Measurements from ENCODE around the gene DEFB118. TPM values are rescaled to one million over a fixed set of nuclear protein-coding genes. Genes with fewer than 3 reads are reported as not detected.

Gene DEFB118, protein sequence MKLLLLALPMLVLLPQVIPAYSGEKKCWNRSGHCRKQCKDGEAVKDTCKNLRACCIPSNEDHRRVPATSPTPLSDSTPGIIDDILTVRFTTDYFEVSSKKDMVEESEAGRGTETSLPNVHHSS
- not detected in 2 replicates for total RNA-seq

DNA sequence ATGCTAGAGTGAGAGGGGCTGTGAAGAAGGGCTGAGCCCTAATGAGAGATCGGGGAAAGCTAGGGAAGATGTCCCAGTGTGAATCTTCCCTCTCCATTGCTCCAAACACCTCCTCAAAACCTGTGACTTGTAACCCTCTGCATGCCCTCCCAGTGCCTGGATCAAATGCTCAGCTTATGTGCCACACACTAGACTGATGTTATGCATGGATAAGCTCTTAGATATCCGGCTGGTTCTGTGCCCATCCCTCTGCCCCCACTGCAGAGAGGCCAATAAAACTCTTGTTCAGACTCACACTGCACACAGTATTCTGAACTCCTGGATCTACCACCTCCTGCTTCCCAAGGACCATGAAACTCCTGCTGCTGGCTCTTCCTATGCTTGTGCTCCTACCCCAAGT, at the start of gene DEFB118:
Gene DEFB118, plus strand, starts transcription at position 301 of the 400 bp plus-strand sequence. Its CDS starts 50 bp downstream, at position 351.

DNA sequence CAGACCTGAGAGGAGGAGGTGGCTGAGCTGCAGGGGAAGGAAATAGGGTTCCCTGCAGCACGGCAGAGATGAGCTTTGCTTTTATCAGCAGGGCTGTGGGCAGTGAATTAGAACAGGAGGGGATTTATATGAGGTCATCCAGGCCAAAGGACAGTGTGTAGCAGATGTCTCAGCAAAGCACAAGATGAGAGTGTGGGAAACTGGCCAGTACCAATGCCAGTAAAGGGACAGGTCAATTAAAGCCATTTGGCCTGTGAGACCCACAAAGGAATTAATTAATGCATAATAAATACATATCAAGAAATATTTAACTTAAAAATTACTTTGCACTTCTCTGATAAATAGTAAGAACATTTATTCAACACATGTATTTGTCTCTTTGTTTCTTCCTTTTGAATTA, 22.1 kb downstream of the DEFB118 start, which contains the start of gene DEFB119:
Gene DEFB119, minus strand, starts transcription at position 101 of the 400 bp plus-strand sequence. CDS start 107 bp downstream, outside the sequence.

DNA sequence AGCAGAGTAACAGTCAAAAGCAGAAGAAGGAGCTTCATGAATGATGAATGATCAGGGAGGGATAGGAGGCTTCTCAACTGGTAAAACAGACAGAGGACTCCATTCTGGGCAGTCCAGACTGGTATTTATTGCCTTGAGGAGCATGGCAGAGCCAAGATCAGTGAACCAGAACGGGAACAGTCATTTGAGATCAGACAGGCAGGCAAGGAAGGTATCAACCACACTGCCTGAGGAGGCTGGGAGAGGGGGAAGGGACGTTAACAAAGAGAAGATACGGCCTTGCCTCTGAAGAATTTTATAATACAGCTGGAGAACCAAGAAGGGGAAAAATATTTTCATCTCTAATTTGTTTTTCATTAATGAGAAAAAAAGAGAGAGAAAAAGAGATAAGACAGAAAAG, 37.7 kb downstream of the DEFB118 start, which contains the start of gene DEFB121:
Gene DEFB121, minus strand, starts transcription at position 101 of the 400 bp plus-strand sequence. Its CDS starts 63 bp downstream, at position 38.

Small RNA genes lying within 50 kb of the gene (small RNA-seq; reads per million reads assigned to genes)
- gene DEFB117, result not detected
- not detected for gene RF00561
- gene RNA5SP480, result not detected

Other genes starting within 250 kb of the DEFB118 start
- not detected in 2 replicates for gene DEFB115, start 110.9 kb upstream of the DEFB118 start, total RNA-seq
- gene DEFB116, start 60.0 kb upstream of the DEFB118 start, total RNA-seq, result not detected in 2 replicates
- gene DEFB119, start 22.0 kb downstream of the DEFB118 start, total RNA-seq, result not detected in 2 replicates
- gene DEFB121, start 37.6 kb downstream of the DEFB118 start, total RNA-seq, result not detected in 2 replicates
- not detected in 2 replicates for gene DEFB123, start 72.0 kb downstream of the DEFB118 start, total RNA-seq
- not detected in 2 replicates for gene DEFB124, start 106.5 kb downstream of the DEFB118 start, total RNA-seq
- under 0.01 and 0.38 TPM in 2 replicates for gene REM1, start 106.7 kb downstream of the DEFB118 start, total RNA-seq
- gene HM13, start 145.8 kb downstream of the DEFB118 start, total RNA-seq, result 105 and 108 TPM in 2 replicates
- 251 and 348 TPM in 2 replicates for gene ID1, start 236.7 kb downstream of the DEFB118 start, total RNA-seq